HG03135 (cell line): ENCODE data around the gene NPHP4.

Source experiments
- ATAC-seq: cut with Tn5 transposase; IDR thresholded peaks from one replicate; pipeline ENCODE4 v1.9.1; 2021; ENCODE audit warnings: mild to moderate bottlenecking, moderate library complexity; ENCODE audit not compliant: unreplicated experiment

Gene NPHP4

DNA sequence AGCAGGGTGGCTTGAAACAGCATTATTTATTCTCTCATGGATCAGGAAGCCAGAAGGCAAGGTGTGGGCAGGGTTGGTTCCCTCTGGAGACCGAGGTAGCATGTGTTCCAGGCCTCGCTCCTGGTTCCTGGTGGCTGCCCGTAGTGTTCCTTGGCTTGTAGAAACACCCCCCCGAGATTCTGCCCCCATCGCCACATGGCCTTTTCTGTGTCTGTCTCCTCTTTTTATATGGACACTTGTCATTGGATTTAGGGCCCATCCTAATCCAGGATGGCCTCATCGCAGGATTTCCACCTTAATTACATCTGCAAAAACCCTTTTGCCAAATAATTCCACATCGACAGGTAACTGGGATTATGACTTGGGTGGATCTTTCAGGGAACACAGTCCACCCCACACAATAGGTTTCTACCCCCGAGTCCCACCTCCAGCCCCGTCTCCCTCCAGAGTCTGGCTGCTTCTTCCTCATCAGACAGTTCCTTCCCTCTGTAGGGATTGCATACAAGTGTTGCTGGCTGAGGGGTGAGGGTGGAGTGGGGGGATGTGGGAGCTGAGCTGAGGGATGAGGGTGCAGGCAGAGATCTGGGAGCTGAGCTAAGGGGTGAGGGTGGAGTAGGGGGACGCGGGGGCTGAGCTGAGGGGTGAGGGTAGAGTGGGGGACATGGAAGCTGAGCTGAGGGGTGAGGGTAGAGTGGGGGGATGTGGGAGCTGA, 12.3 kb upstream of the NPHP4 start:
- no peak for ATAC-seq

DNA sequence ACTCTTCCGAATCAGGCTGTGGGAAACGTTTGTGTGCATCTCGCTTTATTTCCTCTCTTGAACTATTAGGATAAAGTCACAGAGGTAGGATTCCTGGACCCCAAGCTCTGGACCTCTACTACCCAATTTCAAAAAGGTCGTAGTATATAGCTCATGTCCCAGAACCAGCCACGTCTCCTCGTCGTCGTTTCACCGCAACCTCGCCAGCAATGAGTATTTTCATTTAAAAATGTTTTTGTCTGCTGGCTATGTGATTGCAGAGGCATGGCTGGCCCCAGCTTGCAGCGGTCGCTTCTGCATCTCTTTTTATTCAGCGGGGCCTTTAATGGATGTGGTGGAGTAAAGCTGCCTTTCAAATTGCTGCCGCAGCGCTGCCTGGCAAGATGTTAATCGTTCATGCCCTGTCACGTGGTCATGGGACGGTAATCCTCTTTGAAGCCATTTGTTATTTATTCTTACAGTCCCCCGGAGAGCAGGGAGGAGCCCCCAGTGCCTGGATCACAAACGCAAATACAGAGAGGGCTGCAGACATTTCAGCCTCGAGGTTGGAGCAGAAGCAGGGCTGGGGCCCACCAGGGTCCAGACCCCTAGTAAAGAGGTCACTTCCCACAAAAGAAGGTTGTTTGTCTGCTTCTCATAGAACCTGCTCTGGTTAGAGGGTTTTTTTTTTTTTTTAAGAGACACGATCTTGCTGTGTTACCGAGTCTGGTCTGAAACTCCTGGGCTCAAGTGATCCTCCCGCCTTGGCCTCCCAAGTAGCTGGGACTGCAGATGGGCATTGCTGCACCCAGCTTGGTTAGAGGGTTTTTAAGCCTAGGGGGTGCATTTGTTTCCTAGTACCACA, 11.6 kb upstream of the NPHP4 start:
- ATAC-seq, result no peak

DNA sequence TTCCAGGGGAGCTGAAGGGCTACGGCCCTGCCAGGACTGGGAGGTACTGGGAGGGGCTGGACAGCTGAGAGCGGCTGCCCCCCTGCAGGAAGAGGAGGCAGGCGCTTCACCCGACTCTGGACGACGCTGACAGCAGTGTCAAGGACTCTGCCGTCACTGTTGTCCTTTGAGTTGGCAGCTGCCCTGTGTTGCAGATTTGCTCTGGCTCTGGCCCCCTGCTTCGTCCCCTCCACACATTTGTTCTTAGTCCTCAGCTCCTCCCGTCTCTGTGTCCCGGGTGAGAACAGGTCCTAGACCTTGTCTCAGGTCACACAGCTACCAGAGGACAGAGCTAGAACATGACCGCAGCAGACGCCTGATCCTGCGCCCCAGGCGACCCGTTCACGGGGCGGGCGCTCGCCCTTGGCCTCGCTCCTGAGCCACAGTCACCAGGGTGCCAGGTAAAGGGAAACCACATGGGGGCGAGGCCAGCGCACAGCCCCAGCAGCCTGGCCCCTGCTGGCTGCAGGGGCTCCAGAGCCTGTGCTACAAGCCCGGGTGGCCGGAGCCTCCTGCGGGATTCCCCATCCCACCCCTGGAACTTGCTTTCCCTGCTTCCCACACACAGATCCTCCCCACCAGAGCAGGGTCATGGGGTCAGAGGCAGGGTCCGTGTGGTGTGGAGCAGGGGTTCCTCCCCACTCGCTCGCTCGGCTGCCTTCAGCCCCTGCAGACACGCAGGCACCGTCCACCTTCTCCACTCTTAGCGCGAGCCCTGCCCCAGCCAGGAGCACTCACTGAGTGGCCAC, 10.7 kb upstream of the NPHP4 start:
- ATAC-seq, result no peak

DNA sequence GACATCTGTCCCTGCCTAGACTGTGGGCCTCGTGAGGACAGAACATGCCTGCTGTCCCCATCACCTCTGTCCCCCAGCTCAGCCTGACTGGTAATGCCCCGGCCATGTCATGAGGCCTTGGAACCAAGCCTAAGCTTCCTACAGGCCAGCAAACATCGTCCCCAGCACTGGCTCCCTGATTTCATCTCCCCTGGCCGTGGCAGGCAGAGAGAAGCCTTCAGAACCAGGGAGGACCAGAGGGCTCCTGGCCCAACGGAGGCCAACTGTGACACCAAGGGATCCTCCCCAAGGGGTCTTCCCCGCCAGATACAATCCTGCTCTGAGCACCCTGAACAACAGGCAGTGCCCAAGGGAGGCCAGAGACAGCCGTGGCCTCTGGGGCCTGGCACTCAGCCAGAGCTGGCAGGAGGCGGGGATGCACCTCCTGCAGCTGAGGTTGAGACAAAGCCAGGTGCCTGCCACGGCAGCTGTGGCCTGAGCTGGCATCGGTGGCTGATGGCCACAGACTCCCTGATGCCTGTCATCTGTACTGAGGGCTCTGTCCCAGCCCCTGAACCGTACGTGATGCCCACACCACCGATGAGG, 9.9 kb upstream of the NPHP4 start:
- no peak for ATAC-seq

DNA sequence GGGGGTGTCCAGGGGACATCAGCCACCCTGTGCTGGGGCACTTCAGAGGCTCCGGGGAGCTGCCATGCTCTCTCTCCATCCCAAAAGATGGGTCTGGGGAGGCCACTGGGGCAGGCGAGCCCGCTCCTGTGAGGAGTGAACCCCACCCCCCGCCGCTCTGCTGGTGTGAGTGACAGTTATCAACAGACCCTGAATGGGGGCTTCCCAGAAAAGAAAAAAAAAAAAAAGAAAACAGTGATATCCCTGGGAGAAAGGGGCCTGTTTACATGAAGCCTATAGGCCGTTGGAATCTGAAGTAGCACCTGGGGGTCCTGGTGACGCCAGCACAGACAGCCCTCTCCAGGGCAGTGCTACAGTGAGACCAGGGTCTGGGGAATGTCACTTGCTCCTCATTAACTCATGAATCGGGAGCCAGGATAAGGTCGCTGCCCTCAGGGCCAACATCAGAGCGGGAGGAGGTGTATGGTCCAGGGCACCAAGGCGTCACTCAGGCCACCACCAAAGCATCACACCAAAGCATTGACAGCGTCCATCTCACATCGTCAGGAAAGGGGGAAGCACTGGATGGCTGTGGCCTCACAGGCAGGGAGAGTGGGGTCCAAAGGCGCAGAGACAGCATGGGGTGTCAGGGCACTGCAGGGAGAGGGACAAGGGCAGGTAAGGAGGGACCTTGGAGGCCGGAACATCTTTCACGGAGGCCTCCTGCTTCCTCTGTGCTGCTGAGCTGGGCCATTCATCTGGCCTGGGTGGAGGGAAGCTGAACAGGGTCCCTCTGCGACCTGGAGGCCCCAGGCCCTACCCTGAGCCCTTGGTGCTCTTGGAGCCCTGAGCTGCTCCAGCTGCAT, 8.4 kb upstream of the NPHP4 start:
- no peak for ATAC-seq

DNA sequence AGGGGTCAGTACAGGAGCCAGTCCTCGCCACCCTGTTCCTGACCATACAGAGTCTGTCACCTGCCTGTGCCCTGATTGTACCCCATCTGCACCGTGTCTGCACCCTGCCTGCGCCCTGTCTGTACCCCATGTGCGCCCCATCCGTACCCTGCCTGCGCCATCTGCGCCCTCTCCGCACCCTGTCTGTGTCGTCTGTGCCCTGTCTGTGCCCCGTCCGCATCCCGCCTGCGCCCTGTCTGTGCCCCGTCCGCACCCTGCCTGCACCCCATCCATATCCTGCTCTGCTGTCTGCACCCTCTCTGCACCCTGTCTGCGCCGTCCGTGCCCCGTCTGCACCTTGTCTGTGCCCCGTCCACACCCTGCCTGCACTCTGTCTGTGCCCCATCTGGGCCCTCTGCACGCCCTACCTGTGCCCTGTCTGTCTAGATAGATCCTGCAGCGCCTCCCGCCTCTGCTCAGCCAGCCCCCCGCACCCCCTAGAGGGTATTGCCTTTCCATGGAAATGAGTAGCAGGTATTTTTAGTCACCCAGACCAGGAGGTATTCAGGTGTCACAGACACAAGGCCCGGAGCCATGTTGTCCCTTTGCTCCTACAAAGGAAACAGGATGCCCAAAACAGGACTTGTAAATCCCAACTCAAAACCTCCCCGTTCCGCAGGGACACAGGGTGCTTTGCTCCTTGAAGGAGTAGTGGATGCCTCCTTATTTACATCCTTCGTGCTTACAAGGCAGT, 7.7 kb upstream of the NPHP4 start:
- ATAC-seq, result no peak

DNA sequence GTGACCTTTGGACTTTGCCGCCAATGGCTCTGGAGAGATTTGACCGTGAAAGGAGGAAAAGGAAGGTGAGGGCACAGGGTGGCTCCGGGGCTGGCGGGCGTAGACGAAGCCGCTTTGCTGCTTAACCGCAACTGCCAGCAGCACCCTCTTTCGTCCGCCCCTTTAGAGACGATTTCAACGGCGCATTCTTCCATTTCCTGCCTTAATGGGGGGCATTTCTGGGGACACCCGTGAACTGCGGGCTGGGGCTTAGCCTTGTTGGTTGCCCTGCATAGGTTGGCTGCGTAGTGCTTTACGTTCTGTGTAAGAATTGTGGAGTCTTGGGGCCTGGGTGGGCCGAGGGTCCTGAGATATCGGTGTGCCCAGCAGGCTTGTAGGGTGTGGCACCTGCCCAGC, 6.7 kb upstream of the NPHP4 start:
- no peak for ATAC-seq

DNA sequence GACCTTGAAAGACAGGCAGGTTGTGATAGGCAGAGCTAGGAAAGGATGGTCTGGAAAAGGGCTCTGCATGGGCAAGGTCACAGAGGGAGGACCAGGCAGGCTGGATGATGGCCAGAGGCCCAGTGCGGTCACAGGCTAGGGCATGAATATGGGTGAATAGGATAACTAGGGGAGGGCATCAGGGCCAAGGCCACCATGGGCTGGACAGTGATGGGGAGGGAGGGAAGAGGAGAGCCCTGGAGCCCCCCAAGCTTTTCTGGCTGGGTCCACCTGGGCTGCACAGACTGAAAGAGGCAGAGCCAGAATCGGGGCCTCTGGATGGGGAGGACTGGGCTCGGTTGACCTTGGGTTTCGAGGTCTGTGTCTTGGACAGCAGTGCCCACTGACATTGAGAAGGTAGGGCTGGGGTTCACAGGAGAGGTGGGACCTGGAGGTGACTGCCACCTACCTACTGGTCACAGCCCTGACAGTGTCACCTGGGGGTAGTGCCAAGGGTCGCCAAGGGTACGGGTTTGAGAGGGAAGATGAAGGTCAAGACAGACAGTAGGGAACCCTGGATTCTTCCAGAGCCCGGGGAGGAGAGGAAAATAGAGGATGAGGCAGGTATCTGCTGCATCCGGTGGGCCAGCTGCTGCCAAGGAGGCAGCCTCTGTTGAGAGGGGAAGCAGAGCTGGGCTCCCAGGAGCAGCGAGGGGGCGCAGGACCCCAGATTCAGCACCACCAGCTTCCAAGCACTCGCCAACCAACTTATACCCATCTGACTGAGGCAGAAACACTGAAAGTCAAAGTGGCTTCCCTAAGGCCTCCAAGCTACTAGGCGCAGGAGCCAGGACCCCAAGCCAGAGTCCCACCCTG, 6.1 kb upstream of the NPHP4 start:
- no peak for ATAC-seq

DNA sequence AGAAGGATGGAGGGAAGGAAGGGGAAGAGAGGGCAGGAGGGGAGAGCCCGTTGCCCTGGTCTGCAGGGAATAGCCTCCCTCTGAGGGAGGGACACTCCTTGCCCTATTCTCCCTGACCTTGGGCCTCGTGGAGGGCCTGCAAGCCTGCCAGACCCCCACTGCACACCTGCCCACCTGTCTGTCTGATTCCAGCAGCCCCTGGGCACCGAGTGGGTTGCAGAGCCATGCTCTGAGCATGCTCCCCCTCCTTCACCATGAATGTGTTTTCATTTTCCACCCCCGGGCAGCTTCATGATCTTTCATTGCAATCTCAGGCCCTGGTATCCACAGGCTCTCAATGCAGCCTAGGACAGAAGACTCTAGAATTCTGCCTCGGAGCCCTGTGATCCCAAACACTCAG, 5.1 kb upstream of the NPHP4 start:
- ATAC-seq, result no peak

DNA sequence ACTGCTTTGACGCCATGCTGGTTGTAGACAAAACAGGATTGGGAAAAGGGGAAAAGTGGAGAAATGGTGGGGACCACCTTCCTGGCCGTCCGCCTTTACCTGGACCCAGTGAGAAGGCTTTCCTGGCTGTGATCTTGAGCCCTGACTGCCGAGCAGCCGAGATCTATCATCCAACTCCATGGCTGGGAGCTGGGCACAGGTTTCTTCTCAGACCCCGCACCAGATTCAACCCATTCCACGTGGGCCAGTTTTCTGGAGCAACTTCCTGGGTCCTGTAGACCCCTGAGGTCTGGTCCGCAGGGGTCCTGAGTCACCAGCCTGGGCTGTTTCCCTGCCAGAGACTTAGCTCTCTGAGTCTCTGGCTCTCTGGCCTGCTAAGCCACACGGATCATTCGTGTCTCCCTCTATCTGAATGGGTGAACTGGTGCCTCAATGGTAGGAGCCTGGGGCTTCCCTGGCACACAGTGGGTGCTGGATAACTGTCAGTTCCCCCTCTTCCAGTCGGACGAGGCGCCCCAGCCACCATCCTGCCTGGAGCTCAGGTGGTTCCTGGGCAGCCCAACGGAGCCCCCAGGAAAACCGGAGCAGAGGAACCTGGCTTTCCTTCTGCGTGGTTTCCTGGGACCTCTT, 4.5 kb upstream of the NPHP4 start:
- ATAC-seq, result no peak

DNA sequence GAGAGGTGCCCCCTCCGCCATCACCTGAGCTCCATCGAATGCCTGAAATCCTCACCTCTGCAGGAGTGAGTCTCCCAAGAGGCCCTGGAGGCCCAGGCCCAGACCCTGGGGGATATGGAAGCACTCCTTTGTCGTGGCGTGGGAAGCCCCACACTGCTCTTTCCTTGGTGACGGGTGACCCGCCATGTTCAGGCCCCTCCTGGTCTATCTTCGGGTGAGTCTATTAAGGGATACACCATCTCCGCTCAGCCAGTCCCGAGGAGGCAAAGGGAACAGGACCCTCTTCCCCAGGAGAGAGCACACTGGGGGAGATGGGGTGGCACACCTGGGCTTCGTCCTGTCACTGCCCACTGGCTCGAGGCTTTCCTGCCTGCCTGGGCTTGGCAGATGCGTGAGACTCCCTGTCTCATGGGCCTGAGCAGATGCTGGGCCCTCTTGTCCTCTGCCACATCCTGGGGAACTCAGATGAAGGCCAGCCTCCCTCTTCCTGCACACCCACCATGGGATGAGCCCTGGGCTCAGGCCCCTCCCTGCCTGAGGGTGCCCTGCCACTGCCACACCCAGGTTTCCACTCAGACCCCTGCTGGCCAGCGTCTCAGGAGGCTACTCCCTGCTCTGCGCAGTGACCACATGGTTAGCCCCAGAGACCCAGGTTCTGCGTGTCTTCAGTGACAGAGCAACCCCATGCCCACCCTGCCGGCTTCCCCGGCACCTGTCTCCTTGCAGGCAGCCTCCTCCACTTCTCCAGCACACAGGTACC, 3.8 kb upstream of the NPHP4 start:
- ATAC-seq, result no peak

DNA sequence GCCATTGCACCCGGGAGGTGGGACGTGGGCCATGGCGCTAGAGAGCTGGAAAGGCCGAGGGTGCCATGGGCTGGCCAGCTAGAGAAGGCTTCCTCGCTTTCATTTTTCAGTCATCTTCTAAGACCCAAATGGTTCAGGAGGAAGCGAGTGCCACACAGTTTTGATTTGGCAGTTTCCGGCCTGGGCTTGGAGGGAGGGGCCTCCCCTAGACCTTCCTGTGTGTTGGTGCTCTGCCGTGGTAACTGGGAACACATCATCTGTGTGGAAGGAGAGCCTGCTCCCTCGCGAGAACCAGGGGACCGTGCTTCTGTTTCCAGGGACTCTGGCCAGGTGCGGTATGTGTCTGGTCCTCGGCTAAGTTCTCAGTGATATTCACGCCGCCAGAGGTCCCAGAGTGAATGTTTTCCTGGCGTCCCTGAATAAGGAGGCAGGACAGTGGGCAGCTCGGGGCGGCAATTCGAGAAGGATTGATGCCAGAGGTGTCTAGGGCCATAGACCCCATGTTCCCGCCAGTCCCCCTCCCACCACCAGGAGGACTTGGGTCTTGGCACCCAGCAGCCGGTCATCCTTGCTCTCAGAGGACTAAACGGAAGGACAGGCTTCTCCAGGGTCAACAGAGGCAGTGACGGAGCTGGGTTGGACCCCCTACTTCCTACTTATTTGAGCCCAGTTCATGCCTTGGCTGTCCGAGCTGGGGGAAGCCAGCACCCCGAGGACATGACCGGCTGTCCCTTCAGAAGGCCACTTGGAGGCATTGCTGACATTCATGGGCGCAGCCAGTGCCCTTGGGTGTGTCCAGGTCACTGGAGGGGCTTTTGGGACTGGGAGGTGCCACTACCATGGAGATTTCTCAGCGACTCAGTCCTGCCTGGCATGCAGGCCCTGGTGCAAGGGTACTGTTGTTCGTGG, 2.7 kb upstream of the NPHP4 start:
- ATAC-seq, result no peak

DNA sequence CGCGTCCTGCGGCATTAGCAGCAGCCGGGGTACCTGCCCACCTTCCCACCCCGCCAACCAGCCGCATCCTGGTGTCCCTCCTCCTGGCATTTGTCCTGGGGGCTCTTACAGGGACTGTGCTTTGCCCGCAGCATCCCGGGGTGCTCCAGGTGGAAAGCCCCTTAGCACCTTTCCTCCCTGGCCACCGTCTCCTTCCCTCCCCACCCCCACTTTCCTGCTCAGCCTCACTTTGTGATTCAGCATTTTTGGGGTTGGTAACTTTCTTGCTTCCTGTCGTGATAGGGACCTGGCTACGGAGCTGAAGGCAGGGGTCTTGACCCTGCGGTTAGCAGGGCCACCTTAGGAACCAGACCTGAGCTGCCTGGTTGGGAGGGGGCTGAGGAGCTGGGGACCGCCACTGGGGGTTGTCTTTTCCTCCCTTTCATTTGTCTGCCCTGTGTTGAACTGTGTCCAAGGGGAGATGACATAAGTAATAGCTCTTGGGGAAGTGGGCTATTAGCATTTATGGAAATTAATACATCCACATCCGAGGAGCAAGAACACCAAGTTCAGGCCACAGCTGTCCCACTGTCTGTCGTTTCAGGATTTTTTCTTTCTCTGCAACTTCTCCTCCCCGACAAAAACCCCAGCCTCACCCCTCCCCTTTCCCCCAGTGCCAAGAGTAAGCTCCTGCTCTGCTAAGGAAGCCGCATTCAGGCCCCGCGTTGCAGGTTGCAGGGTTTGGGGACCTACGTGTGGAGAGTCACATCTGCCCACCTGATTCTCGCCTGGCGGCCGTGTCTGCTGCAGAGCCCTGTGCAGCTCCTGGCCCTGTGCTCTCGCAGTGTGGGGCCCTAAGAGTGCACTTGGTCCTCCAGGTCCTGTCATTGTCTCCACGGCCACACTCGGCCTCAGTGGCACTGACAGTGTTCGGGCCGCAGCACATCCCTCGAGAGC, 1.6 kb upstream of the NPHP4 start:
- ATAC-seq, result no peak

DNA sequence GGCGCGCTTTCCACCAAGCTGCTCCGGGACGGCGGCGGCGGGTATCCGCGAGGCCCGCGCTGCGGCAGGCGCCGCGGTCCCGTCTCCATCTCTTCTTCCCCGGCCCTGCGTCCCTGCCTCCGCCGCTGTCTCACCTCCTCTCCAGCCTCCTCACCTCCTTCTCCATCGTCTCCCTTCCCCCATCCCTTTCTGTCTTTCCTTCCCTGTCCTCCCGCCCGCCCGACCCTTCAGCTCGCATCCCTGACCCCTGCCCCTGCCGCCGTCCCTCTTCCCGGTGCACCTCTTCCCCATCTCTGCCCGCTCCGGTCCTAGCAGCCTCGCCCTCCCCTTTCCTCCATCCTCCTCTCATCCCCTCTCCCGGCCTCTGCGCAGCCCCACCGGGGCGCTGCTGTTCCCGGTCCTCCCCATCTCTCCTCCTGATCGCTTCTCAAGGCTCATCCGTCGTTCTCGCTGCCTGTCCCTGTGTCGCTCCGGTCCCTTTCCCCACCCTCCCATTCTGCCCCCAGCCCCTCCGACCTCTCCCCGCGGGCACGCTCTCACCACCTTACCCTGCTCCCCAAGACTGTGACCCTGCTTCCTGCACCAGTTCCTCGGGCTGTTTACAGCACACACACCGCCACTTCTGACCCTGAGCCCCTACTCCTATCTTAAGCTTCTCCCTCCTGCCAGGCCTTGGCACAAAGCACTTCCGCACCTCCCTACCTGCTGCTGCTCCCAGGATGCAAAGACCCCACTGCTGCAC, 760 bp upstream of the NPHP4 start:
- ATAC-seq, result no peak
